Mesothelial cell of epicardium (in vitro differentiated cells): ENCODE results near the gene TEX30. TPM values are rescaled to one million over a fixed set of nuclear protein-coding genes. Genes with fewer than 3 reads are reported as not detected.

ENCODE experiments used
- DNase-seq, 2 experiments: peaks; one replicate each; pipeline ENCODE4 v3.0.0; 2021; ENCODE audit warnings: low spot score in 2 of 2; ENCODE audit not compliant: unreplicated experiment in 2 of 2
- H3K27ac Mint-ChIP-seq: 2 replicates; pipeline ENCODE4 v1.8.0; 2021; ENCODE audit warnings: mixed read lengths
- H3K27me3 Mint-ChIP-seq: 2 replicates; pipeline ENCODE4 v1.8.0; 2021; ENCODE audit warnings: low read depth, mixed read lengths
- H3K36me3 Mint-ChIP-seq: 2 replicates; pipeline ENCODE4 v1.8.0; 2021; ENCODE audit warnings: mixed read lengths
- H3K4me1 Mint-ChIP-seq: 2 replicates; pipeline ENCODE4 v1.8.0; 2021; ENCODE audit warnings: mixed read lengths
- H3K4me3 Mint-ChIP-seq: 2 replicates; pipeline ENCODE4 v1.8.0; 2021; ENCODE audit warnings: mild to moderate bottlenecking, moderate library complexity, mixed read lengths
- H3K9me3 Mint-ChIP-seq: 2 replicates; pipeline ENCODE4 v1.8.0; 2021; ENCODE audit warnings: mixed read lengths
- CTCF ChIP-seq: fragments of 200-600 bp; sonication (generic); IDR thresholded peaks from one replicate; pipeline ENCODE4 v1.5.0; 2021; ENCODE audit warnings: antibody characterized with exemption; ENCODE audit not compliant: unreplicated experiment
- total RNA-seq: library from RNA; stranded (reverse); gene quantifications from 3 replicates; pipeline ENCODE4 v1.2.1, GENCODE V29; 2021

Gene TEX30
- total RNA-seq, 1 donor from 2014 or later, result 8.6 TPM

- H3K4me3 Mint-ChIP-seq, result no peak overlapping the region
- H3K27me3 Mint-ChIP-seq, result no peaks in the 10 kb centered on the region
- peaks cover 14% of the 10 kb centered on the region for H3K4me1 Mint-ChIP-seq
- DNase-seq, result no peak
- no peaks in the 10 kb centered on the region for H3K9me3 Mint-ChIP-seq
- no peak overlapping the region for H3K27ac Mint-ChIP-seq
- H3K36me3 Mint-ChIP-seq, result no peaks in the 10 kb centered on the region
- no peak for TF ChIP-seq CTCF
These were observed 3.2 kb downstream of the TEX30 start for GRCh38 chr13:102770435-102770834.

- Mint-ChIP-seq H3K36me3 (no peaks in the 10 kb centered on the region), H3K4me1 (peaks cover 14% of the 10 kb centered on the region), H3K27ac (no peak overlapping the region), H3K9me3 (no peaks in the 10 kb centered on the region), H3K4me3 (no peak overlapping the region), H3K27me3 (no peaks in the 10 kb centered on the region)
- TF ChIP-seq CTCF, result no peak
- DNase-seq, result no peak
These were observed 3.9 kb downstream of the TEX30 start for GRCh38 chr13:102769679-102770078.

GRCh38 chr13:102768909-102769308 lies 4.7 kb downstream of the TEX30 start:
- no peak for DNase-seq
- Mint-ChIP-seq H3K9me3 (no peaks in the 10 kb centered on the region), H3K4me3 (no peak overlapping the region), H3K4me1 (peaks cover 8% of the 10 kb centered on the region), H3K27ac (no peak overlapping the region), H3K27me3 (no peaks in the 10 kb centered on the region), H3K36me3 (no peaks in the 10 kb centered on the region)
- TF ChIP-seq CTCF, result no peak

- H3K27ac Mint-ChIP-seq, result no peak overlapping the region
- no peaks in the 10 kb centered on the region for H3K36me3 Mint-ChIP-seq
- no peak for TF ChIP-seq CTCF
- no peak for DNase-seq
- H3K4me3 Mint-ChIP-seq, result no peak overlapping the region
- H3K9me3 Mint-ChIP-seq, result no peaks in the 10 kb centered on the region
- H3K4me1 Mint-ChIP-seq, result no peaks in the 10 kb centered on the region
- no peaks in the 10 kb centered on the region for H3K27me3 Mint-ChIP-seq
These were observed 9.8 kb downstream of the TEX30 start for GRCh38 chr13:102763741-102764140.

- Mint-ChIP-seq H3K4me1 (peaks cover 4% of the 10 kb centered on the region), H3K36me3 (no peaks in the 10 kb centered on the region), H3K27ac (no peak overlapping the region), H3K4me3 (no peak overlapping the region), H3K27me3 (no peaks in the 10 kb centered on the region), H3K9me3 (no peaks in the 10 kb centered on the region)
- no peak for DNase-seq
- TF ChIP-seq CTCF, result no peak
These were observed 12.5 kb downstream of the TEX30 start for GRCh38 chr13:102761071-102761470.

GRCh38 chr13:102758842-102759241 lies 14.7 kb downstream of the TEX30 start:
- H3K27ac Mint-ChIP-seq, result no peak overlapping the region
- no peaks in the 10 kb centered on the region for H3K36me3 Mint-ChIP-seq
- H3K27me3 Mint-ChIP-seq, result no peaks in the 10 kb centered on the region
- no peaks in the 10 kb centered on the region for H3K9me3 Mint-ChIP-seq
- no peak for DNase-seq
- no peak overlapping the region for H3K4me3 Mint-ChIP-seq
- peaks cover 4% of the 10 kb centered on the region for H3K4me1 Mint-ChIP-seq
- no peak for TF ChIP-seq CTCF
